Thoracic aorta endothelial cell (primary cell): ENCODE data around the gene TMEM26. TPM values are rescaled to one million over a fixed set of nuclear protein-coding genes. Genes with fewer than 3 reads are reported as not detected.

Experiments used
- total RNA-seq: library from RNA; depleted of rRNA; stranded (reverse); fragments of >200 nt; gene quantifications from 2 replicates; pipeline ENCODE4 v1.2.3, GENCODE V29; 2012

Gene TMEM26
- 0.07 TPM in 1 of 2 replicates, not detected in the other for total RNA-seq

DNA sequence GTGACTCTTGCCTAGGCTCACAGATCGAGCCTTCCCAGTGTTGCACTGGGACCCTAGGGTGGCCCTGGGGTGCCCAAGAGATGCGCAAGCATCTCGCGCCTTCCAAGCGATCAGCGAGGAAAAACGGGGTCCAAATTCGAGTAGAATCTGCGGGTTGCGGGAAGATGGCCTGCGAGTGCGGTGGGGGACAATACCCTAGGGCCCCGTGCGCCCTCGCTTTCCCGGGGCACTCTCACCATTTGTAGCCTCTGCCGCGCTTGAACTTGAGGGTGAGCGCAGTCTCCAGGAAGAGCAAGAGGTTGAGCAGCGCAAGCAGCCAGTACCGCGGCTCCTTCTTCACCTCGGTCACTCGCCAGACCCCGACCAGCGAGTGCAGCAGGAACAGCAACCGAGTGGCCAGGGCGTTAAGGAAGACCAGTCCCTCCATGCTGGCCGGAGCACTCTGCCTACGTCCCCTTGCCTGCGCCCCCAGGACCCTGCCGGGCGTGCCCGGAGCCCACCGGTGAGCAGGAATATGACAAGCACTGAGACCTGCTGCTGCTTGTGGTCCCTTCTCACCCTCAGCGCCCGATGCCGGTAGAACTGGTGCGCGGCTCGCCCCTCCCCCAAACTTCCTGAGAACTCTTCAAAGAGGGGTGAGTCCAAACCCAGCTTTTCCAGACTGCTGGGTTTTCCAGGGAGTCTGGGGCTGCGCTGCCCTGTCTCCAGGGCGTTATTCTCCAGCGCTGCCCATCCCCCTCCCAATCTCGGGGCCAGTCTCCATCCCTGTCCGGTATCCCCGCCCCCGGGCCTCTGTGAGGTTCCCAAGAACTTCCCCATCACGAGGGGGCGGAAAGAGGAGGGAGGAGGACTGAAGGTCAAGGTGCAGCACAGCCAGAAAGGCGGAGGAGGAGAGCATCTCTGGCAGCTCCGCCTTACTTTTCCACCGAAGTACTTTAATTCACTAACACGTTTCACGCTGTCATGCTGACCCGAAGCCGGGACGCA is at the start of gene TMEM26:
Gene TMEM26, minus strand, starts transcription at position 727 of the 987 bp plus-strand sequence. Its CDS starts 300 bp downstream, at position 427.

Other genes starting within 250 kb of the TMEM26 start
- 0.07 and 0.27 TPM in 2 replicates for gene CABCOCO1, start 209.5 kb upstream of the TMEM26 start, total RNA-seq